RKO (cell line): ENCODE results near the gene SLC2A1.

Experiments used
- DNase-seq: peaks from one replicate; pipeline ENCODE4 v3.0.0-alpha.2; 2016; ENCODE audit warnings: low spot score

Gene SLC2A1

GRCh38 chr1:42958488-42959319 is at the start of gene SLC2A1:
Gene SLC2A1, minus strand, starts transcription at chr1:42958868. Its CDS starts 217 bp downstream, at chr1:42958651.
- DNase-seq = peak; percentile 95

GRCh38 chr1:43007377-43008114 is 48.9 kb upstream of the SLC2A1 start:
- DNase-seq = no peak

- DNase-seq = no peak
Measured at GRCh38 chr1:43005460-43006361, 47.0 kb upstream of the SLC2A1 start.

GRCh38 chr1:43004587-43005459 is 46.2 kb upstream of the SLC2A1 start:
- DNase-seq = no peak

- DNase-seq = no peak
Measured at GRCh38 chr1:43002766-43003165, 44.1 kb upstream of the SLC2A1 start.

- DNase-seq = no peak
Measured at GRCh38 chr1:43002116-43002515, 43.4 kb upstream of the SLC2A1 start.

- no peak for DNase-seq
Measured at GRCh38 chr1:43001434-43001833, 42.8 kb upstream of the SLC2A1 start.

GRCh38 chr1:43000271-43000670 is 41.6 kb upstream of the SLC2A1 start:
- DNase-seq = no peak

GRCh38 chr1:42999308-42999707 is 40.6 kb upstream of the SLC2A1 start:
- no peak for DNase-seq

GRCh38 chr1:42998386-42998785 is 39.7 kb upstream of the SLC2A1 start:
- DNase-seq = no peak

- DNase-seq = no peak
Measured at GRCh38 chr1:42996384-42996970, 37.8 kb upstream of the SLC2A1 start.

GRCh38 chr1:42993502-42994136 is 35.0 kb upstream of the SLC2A1 start:
- no peak for DNase-seq

GRCh38 chr1:42992054-42992571 is 33.4 kb upstream of the SLC2A1 start:
- no peak for DNase-seq

GRCh38 chr1:42990757-42991346 is 32.2 kb upstream of the SLC2A1 start:
- no peak for DNase-seq

GRCh38 chr1:42983693-42984092 is 25.0 kb upstream of the SLC2A1 start:
- no peak for DNase-seq

GRCh38 chr1:42983253-42983652 is 24.6 kb upstream of the SLC2A1 start:
- no peak for DNase-seq

GRCh38 chr1:42982641-42983040 is 24.0 kb upstream of the SLC2A1 start:
- no peak for DNase-seq

- no peak for DNase-seq
Measured at GRCh38 chr1:42981871-42982270, 23.2 kb upstream of the SLC2A1 start.

- DNase-seq = no peak
Measured at GRCh38 chr1:42981255-42981805, 22.7 kb upstream of the SLC2A1 start.
